A673 (cell line): ENCODE results near the gene ANKRD28. TPM values are rescaled to one million over a fixed set of nuclear protein-coding genes. Genes with fewer than 3 reads are reported as not detected.

Experiments used
- BruUV-seq: library from RNA; stranded (reverse); fragments of 400-500 nt; replicated peaks from 2 replicates; lab custom pipeline; 2021; lab: Mats Ljungman, UMichigan
- CTCF ChIA-PET: fragments of 300-600 bp; sonication (Branson Sonifier 250); formaldehyde crosslinking; loops from one replicate; lab custom pipeline; 2022; ENCODE audit warnings: antibody characterized with exemption; lab: Charles Lee
- POLR2A ChIA-PET: fragments of 300-600 bp; sonication (Branson Sonifier 250); formaldehyde crosslinking; loops from one replicate; lab custom pipeline; 2022; ENCODE audit warnings: antibody characterized with exemption; ENCODE audit not compliant: low non-redundant PET; lab: Charles Lee
- DNase-seq: peaks from one replicate; pipeline ENCODE4 v3.0.0-alpha.2; 2015; ENCODE audit warnings: low spot score
- H3K27ac ChIP-seq: fragments of 200-600 bp; sonication (generic); 2 replicates; pipeline ENCODE4 v1.5.1; 2016; ENCODE audit warnings: mixed run types, low read depth, mild to moderate bottlenecking, mixed read lengths, antibody characterized with exemption, low read length; ENCODE audit not compliant: poor library complexity, severe bottlenecking
- H3K27me3 ChIP-seq: fragments of 200-600 bp; sonication (generic); replicated peaks from 2 replicates; pipeline ENCODE4 v1.6.1; 2017; ENCODE audit warnings: mixed run types, low read depth, mild to moderate bottlenecking, mixed read lengths, antibody characterized with exemption, low read length; ENCODE audit not compliant: insufficient read depth, poor library complexity
- H3K36me3 ChIP-seq: fragments of 200-600 bp; sonication (generic); 2 replicates; pipeline ENCODE4 v1.6.1; 2016; ENCODE audit warnings: mixed run types, mild to moderate bottlenecking, mixed read lengths, antibody characterized with exemption, low read length; ENCODE audit not compliant: insufficient read depth, poor library complexity, severe bottlenecking
- H3K4me1 ChIP-seq: fragments of 200-600 bp; sonication (generic); 2 replicates; pipeline ENCODE4 v1.6.1; 2017; ENCODE audit warnings: mixed run types, mild to moderate bottlenecking, mixed read lengths, antibody characterized with exemption, low read length; ENCODE audit not compliant: insufficient read depth, poor library complexity, severe bottlenecking
- H3K4me3 ChIP-seq: fragments of 200-600 bp; sonication (generic); 2 replicates; pipeline ENCODE4 v1.5.1; 2016; ENCODE audit warnings: low read depth, mixed run types, mild to moderate bottlenecking, mixed read lengths, low read length; ENCODE audit not compliant: poor library complexity, severe bottlenecking
- H3K9me3 ChIP-seq: fragments of 200-600 bp; sonication (generic); 2 replicates; pipeline ENCODE4 v1.6.1; 2016; ENCODE audit warnings: mixed run types, low read depth, mild to moderate bottlenecking, mixed read lengths, antibody characterized with exemption, low read length; ENCODE audit not compliant: poor library complexity, severe bottlenecking
- CTCF ChIP-seq: fragments of 300-800, 200-600 bp; sonication (generic); conservative IDR thresholded peaks from 2 replicates; pipeline ENCODE4 v1.5.1; 2017; ENCODE audit warnings: low read depth, mild to moderate bottlenecking, antibody characterized with exemption, low read length, moderate library complexity, mixed read lengths
- EZH2 ChIP-seq: fragments of 200-600 bp; sonication (generic); IDR thresholded peaks from 2 replicates; pipeline ENCODE4 v1.6.1; 2017; ENCODE audit warnings: borderline replicate concordance, low read depth, mild to moderate bottlenecking, mixed read lengths, antibody characterized with exemption, low read length; ENCODE audit not compliant: poor library complexity, severe bottlenecking
- intact Hi-C: fragments of 100-400 bp; cut with micrococcal nuclease; formaldehyde crosslinking; loops from one replicate; pipeline ENCODE4 v1.10.0; 2022; ENCODE audit not compliant: unreplicated experiment
- total RNA-seq: library from RNA; stranded (reverse); gene quantifications from 2 replicates; pipeline ENCODE4 v1.2.3, GENCODE V29; 2021

ANKRD28 gene
- total RNA-seq, 1 experiment from 2014 or later: 29.9 TPM

DNA sequence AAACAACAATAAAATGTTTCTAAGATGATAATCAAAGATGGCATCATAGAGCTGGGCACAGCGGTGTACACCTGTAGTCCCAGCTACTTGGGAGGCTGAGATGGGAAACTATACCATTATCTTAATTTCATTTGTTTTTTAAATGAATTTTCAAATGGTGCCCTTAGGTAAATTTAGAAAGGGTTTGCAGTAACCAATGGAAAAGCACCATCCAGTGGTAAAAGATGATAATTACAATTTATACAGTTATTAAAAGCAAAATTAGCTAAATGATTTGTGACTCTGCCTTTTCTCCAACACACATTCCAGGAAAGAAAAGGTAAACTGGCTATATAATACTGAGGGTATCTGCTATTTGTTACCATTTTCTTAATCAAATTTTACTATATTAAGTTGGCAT is 14.4 kb upstream of the ANKRD28 start:
- Histone ChIP-seq H3K9me3 (no peaks in the 10 kb centered on the region), H3K36me3 (no peaks in the 10 kb centered on the region), H3K4me3 (no peak overlapping the region), H3K27me3 (no peaks in the 10 kb centered on the region), H3K27ac (no peak overlapping the region), H3K4me1 (no peaks in the 10 kb centered on the region)
- DNase-seq: peak; percentile 47
- TF ChIP-seq EZH2 (no peak), CTCF (peak; percentile 50)
- ChIA-PET POLR2A (no interaction called here), CTCF (interaction anchor here (0.6 kb wide), 2 partner anchors 16 to 19 kb away, joined by 4 to 5 read pairs; no protein-coding TSS in a partner anchor)
- BruUV-seq: no TSS peak
- intact Hi-C loops: loop anchor here (1.0 kb wide), 1 partner anchor 182 kb away; no protein-coding TSS in a partner anchor

DNA sequence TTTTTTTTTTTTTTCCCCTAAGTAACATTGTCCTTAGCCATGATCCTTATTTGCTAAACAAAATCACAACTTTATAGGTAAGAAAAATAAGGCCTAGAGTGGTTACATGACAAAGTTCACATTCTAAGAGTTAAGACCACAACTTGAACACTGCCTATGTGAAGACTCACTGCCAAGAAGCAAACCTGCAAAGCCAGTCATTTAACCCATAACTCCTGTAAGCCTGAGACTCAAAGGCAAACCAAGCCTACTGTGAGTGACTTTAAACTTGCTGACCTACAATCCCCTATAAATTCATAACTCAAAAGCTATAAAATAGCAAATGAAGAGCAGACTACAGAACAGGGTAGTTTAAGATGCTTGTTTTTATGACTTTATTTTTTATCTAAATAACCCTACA is 12.9 kb upstream of the ANKRD28 start:
- ChIA-PET POLR2A (no interaction called here), CTCF (no interaction called here)
- no TSS peak for BruUV-seq
- Histone ChIP-seq H3K36me3 (no peaks in the 10 kb centered on the region), H3K27ac (no peak overlapping the region), H3K9me3 (no peaks in the 10 kb centered on the region), H3K4me3 (no peak overlapping the region), H3K27me3 (no peaks in the 10 kb centered on the region), H3K4me1 (no peaks in the 10 kb centered on the region)
- no peak for TF ChIP-seq CTCF
- no peak for TF ChIP-seq EZH2
- intact Hi-C loops: no loop called here
- no peak for DNase-seq

- Histone ChIP-seq H3K27ac (no peak overlapping the region), H3K4me1 (no peaks in the 10 kb centered on the region), H3K36me3 (no peaks in the 10 kb centered on the region), H3K9me3 (no peaks in the 10 kb centered on the region), H3K4me3 (no peak overlapping the region), H3K27me3 (no peaks in the 10 kb centered on the region)
- DNase-seq: no peak
- TF ChIP-seq EZH2 (no peak), CTCF (no peak)
- ChIA-PET CTCF (no interaction called here), POLR2A (no interaction called here)
- intact Hi-C loops: loop anchor here (5.0 kb wide), 1 partner anchor 602 kb away; the partner anchor contains the start of gene CAPN7
- BruUV-seq: no TSS peak
These were observed 11.5 kb upstream of the ANKRD28 start for GRCh38 chr3:15809313-15809712.
